Mucosa of gallbladder (tissue), 1 donor: ENCODE measurements around the gene VIPR2. TPM values are rescaled to one million over a fixed set of nuclear protein-coding genes. Genes with fewer than 3 reads are reported as not detected.

ENCODE experiments used
- DNase-seq: peaks from one replicate; pipeline ENCODE4 v3.0.0-alpha.2; 2020; ENCODE audit warnings: low spot score
- total RNA-seq: library from RNA; stranded (reverse); gene quantifications from one replicate; pipeline ENCODE4 v1.2.1, GENCODE V29; 2021
- donor health status: DM: no; HTN: no; CAD: no.

Gene VIPR2
- total RNA-seq, 1 donor from 2014 or later: 7.3 TPM

DNA sequence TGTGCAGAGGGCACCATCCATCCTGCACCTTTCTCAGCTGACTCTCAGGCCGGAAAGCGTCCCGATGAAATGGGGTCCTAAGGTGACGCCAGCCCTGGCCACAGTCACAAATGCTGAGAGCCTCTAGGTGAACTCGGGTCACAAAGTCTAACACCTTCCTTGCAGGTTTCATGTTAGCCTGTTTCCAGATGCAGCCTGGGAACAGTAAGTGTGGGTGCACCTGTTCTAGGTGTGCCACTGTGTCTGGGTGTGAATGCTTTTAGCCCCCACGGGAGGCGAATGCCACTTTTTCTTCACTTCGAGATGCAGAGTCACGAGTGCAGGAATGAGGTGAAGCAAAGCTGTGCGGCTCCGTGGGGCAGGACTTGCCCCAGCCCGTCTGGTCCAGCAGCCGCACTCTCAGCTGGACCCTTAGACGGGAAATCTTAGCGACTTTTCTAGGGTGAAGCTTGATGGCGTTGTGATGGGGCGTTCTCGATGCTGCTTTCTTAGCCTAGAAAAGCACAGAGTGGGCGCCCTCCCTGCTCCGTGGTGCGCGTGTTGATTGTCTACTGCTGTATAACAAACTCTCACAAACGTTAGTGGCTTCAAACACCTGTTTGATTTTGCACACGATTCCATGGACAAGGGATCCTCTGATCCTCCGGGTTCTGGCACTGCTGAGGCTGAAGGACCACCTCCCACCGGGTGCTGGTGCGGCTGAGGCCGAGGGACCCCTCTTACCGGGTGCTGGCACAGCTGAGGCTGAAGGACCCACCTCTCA lies 13.6 kb upstream of the VIPR2 start:
- DNase-seq: no peak

DNA sequence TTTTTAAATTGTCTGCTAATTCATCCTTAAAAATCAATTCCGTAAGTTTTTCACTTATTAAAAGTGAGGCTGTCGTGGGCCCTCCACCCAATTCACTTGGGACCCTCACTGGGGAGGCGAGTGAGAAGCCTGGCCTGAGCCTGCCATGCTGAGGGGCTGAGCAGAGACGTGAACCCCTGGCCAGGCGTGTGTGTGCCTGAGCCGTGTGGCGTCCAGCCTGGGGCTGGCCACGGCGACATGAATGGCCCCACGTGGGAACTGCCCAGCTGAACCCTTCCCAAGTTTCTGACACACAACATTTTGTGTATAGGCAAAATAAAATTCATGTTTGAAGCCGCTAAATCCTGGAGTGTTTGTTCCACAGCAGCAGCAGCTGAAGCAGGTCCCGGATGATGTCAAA lies 13.0 kb upstream of the VIPR2 start:
- no peak for DNase-seq

- no peak for DNase-seq
These were observed 12.0 kb upstream of the VIPR2 start for GRCh38 chr7:159156436-159157245.

DNA sequence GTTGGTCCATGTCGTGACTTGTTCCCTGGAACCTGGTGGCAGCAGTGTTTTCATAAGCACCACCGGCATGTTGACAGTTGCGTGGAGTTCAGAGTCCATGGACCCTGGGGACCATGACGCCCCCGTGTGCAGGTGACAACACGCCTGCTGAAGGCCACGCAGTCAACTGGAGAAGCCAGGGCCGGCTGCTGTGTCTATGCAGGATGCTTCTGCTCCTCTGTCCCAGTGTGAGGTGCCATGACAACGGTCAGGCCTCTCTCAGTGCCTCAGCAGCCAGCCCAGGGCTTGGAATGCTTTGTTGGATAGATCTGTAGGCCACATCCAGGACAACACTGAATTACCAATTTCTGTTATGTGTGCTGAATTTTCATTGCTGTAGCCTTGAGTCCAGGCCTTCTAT lies 10.7 kb upstream of the VIPR2 start:
- DNase-seq: no peak

- no peak for DNase-seq
These were observed 9.6 kb upstream of the VIPR2 start for GRCh38 chr7:159154243-159154642.

GRCh38 chr7:159153511-159153910 lies 8.8 kb upstream of the VIPR2 start:
- DNase-seq: no peak

GRCh38 chr7:159152816-159153215 lies 8.1 kb upstream of the VIPR2 start:
- no peak for DNase-seq

GRCh38 chr7:159151231-159151630 lies 6.6 kb upstream of the VIPR2 start:
- no peak for DNase-seq

DNA sequence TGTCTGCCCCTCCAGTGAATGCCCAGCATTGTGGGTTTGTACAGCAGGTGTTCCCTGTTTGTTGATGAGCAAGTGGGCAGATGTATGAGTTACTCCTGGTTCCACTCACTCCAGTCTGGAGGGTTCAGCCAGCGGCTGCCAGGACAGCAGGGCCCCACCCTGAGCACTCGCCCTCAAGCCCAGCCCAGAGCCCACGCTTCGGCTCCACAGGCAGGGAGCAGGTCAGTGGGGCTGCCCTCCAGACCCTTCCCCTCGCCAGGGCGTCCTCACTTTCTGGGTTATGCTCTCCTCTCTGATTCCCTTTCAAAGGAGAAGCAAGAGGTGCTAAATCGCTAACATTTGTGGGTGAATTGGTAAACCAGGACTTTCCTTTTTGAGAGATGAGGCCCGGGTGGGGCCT lies 4.8 kb upstream of the VIPR2 start:
- DNase-seq: no peak

- no peak for DNase-seq
These were observed 4.0 kb upstream of the VIPR2 start for GRCh38 chr7:159148430-159149395.

GRCh38 chr7:159147687-159148086 lies 3.0 kb upstream of the VIPR2 start:
- DNase-seq: no peak

GRCh38 chr7:159147246-159147645 lies 2.6 kb upstream of the VIPR2 start:
- DNase-seq: no peak

- no peak for DNase-seq
These were observed 1.6 kb upstream of the VIPR2 start for GRCh38 chr7:159146084-159146858.

DNA sequence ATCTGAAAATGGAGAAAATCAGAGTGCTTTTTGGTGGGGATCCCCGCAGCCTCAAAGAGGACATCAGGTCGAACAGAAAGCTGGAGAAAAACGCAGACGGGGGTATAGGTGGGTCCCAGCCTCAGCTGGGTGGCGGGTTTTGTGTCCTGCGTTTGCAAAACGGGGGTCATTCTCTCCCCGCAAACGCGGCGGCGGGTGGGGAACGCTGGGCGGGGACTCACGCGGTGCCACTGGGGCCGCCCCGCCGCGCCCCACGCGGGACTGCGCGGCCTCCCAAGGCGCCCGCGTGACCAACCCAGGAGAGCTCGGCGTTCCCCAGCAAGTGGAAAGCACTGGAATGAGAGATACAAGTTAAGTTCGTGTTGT lies 806 bp upstream of the VIPR2 start:
- DNase-seq: no peak

- DNase-seq: no peak
These were observed 598 bp downstream of the VIPR2 start for GRCh38 chr7:159143780-159144757.

GRCh38 chr7:159142730-159143129 lies 1.9 kb downstream of the VIPR2 start:
- DNase-seq: no peak

DNA sequence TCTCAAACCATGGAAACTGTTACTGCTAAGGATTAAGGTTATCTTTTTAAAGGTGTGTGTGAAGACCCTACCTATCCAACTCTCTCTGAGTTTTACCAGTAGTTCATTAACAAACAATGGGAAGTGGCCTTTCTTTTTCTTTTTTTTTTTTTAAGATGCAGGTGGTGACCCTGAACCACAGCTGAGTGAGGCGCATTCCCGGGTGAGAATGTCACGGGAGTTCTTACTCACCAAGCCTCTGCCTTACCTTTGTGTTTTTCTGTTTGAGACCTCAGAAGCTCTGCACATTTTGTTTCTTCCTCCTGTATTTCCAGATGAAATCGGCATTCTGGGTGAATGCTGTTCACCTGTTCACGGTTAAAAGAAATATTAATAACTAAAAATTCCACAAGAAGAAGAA lies 2.5 kb downstream of the VIPR2 start:
- no peak for DNase-seq

DNA sequence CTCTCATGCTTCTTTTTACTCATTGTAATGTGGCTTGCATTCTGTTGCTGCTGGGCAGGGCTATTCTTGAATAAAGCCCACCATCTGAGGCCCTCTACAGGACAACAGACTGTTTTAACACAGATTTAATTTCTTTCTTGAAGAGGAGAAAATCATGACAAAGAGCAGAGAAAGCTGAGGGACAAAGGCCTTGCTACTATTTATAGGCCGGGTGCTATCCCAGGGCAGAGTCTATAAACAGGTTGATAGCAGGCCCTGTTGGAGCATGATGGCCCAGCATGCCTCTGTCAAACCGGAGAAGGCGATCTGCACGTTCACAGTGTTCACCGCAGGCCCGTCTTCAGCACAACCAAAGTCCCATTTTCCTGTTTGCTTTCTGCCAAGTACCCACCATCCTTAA lies 3.0 kb downstream of the VIPR2 start:
- no peak for DNase-seq

GRCh38 chr7:159141167-159141566 lies 3.5 kb downstream of the VIPR2 start:
- DNase-seq: no peak
